OCI-LY1 (cell line): ENCODE measurements around the gene OR9Q1.

Experiments
- EZH2 ChIP-seq: fragments of 200-600 bp; sonication (generic), shearing (Covaris generic); IDR thresholded peaks from 2 replicates; pipeline ENCODE4 v1.8.0; 2017; ENCODE audit warnings: borderline replicate concordance, mixed run types, mild to moderate bottlenecking, antibody characterized with exemption, low read length, moderate library complexity, mixed read lengths
- TF ChIP-seq, protein P1 (sequence below): fragments of 200-600 bp; sonication (generic), shearing (Covaris generic); IDR thresholded peaks from 2 replicates; pipeline ENCODE4 v1.5.1; 2017; ENCODE audit warnings: mild to moderate bottlenecking, antibody characterized with exemption, low read length, moderate library complexity, mixed read lengths

DNA sequence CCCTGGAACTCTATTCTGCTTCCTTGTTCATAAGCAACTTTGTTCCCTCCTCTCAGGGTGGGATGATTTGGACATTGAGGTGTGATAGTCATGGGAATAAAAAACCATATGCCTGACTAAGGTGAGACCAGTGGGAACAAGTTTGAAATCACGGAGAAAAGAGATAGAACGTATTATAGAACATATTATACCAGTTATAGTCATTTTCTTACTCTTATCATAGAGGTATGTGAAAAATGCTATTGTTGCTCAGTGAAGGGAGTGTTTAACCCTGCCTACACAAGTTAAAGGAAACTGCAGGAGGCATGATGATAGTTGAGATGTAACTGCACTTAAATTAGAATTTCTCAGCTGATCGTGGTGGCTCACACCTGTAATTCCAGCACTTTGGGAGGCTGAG lies 22.6 kb downstream of the OR9Q1 start:
- no peak for TF ChIP-seq EZH2
- TF ChIP-seq, protein P1, sequence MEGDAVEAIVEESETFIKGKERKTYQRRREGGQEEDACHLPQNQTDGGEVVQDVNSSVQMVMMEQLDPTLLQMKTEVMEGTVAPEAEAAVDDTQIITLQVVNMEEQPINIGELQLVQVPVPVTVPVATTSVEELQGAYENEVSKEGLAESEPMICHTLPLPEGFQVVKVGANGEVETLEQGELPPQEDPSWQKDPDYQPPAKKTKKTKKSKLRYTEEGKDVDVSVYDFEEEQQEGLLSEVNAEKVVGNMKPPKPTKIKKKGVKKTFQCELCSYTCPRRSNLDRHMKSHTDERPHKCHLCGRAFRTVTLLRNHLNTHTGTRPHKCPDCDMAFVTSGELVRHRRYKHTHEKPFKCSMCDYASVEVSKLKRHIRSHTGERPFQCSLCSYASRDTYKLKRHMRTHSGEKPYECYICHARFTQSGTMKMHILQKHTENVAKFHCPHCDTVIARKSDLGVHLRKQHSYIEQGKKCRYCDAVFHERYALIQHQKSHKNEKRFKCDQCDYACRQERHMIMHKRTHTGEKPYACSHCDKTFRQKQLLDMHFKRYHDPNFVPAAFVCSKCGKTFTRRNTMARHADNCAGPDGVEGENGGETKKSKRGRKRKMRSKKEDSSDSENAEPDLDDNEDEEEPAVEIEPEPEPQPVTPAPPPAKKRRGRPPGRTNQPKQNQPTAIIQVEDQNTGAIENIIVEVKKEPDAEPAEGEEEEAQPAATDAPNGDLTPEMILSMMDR, result no peak
